HAP-1 (cell line): ENCODE results near the gene SLC30A2.

Experiments
- DNase-seq, 2 experiments: peaks; one replicate each; pipeline ENCODE4 v3.0.0-alpha.2; 2016 to 2020; ENCODE audit warnings: low spot score in 2 of 2
- H3K27me3 ChIP-seq: fragments of 250-450 bp; sonication (Bioruptor Pico); 2 replicates; pipeline ENCODE4 v1.5.1; 2020; ENCODE audit warnings: low read depth, mild to moderate bottlenecking, moderate library complexity
- H3K36me3 ChIP-seq: fragments of 250-450 bp; sonication (Bioruptor Pico); replicated peaks from 2 replicates; pipeline ENCODE4 v1.5.1; 2020; ENCODE audit warnings: mild to moderate bottlenecking
- H3K4me1 ChIP-seq: fragments of 250-450 bp; sonication (Bioruptor Pico); 2 replicates; pipeline ENCODE4 v1.5.1; 2020; ENCODE audit warnings: mild to moderate bottlenecking
- H3K4me3 ChIP-seq: fragments of 250-450 bp; sonication (Bioruptor Pico); 2 replicates; pipeline ENCODE4 v1.5.1; 2020; ENCODE audit warnings: mild to moderate bottlenecking, moderate library complexity
- H3K9me3 ChIP-seq: fragments of 250-450 bp; sonication (Bioruptor Pico); 2 replicates; pipeline ENCODE4 v1.5.1; 2020; ENCODE audit warnings: mild to moderate bottlenecking, moderate library complexity
- in situ Hi-C: fragments of 300-500 bp; cut with MboI; formaldehyde crosslinking; loops from 3 replicates; pipeline ENCODE4 v1.14.3; 2020; ENCODE audit warnings: low sequenced_read_pairs, inconsistent platforms, mixed read lengths

Gene SLC30A2

GRCh38 chr1:25987951-25988350, 58.0 kb downstream of the SLC30A2 start:
- H3K9me3 ChIP-seq = no peaks in the 10 kb centered on the region
- no peak overlapping the region for H3K4me3 ChIP-seq
- peaks cover 7% of the 10 kb centered on the region for H3K36me3 ChIP-seq
- H3K4me1 ChIP-seq = no peaks in the 10 kb centered on the region
- no peak for DNase-seq
- in situ Hi-C loops = no loop called here
- H3K27me3 ChIP-seq = no peaks in the 10 kb centered on the region
